GM19438 (cell line): Measurements from ENCODE around the gene RNF41.
"Not testable (repeated sequence)": the region's sequence is repeated elsewhere in the genome, so short reads cannot be mapped to it uniquely, and the experiment has no call there.

Experiments
- ATAC-seq: cut with Tn5 transposase; IDR thresholded peaks from one replicate; pipeline ENCODE4 v1.9.1; 2021; ENCODE audit warnings: low read depth; ENCODE audit not compliant: unreplicated experiment

Gene RNF41

GRCh38 chr12:56213878-56214277, 7.8 kb downstream of the RNF41 start:
- ATAC-seq: no peak

GRCh38 chr12:56212361-56212760, 9.4 kb downstream of the RNF41 start:
- no peak for ATAC-seq

GRCh38 chr12:56208006-56208405, 13.7 kb downstream of the RNF41 start:
- no peak for ATAC-seq

- no peak for ATAC-seq
Measured at GRCh38 chr12:56206452-56207166, 15.1 kb downstream of the RNF41 start.

- no peak for ATAC-seq
Measured at GRCh38 chr12:56205445-56205844, 16.3 kb downstream of the RNF41 start.

- no peak for ATAC-seq
Measured at GRCh38 chr12:56204275-56204674, 17.4 kb downstream of the RNF41 start.

GRCh38 chr12:56202838-56203237, 18.9 kb downstream of the RNF41 start:
- no peak for ATAC-seq

- ATAC-seq: no peak
Measured at GRCh38 chr12:56202366-56202765, 19.4 kb downstream of the RNF41 start.

GRCh38 chr12:56198836-56199235, 22.9 kb downstream of the RNF41 start:
- ATAC-seq: no peak

GRCh38 chr12:56197921-56198635, 23.6 kb downstream of the RNF41 start:
- ATAC-seq: no peak

- not testable (repeated sequence) for ATAC-seq
Measured at GRCh38 chr12:56196818-56197550, 24.7 kb downstream of the RNF41 start.

GRCh38 chr12:56193025-56193578, 28.6 kb downstream of the RNF41 start:
- no peak for ATAC-seq

GRCh38 chr12:56192582-56192981, 29.1 kb downstream of the RNF41 start:
- no peak for ATAC-seq

GRCh38 chr12:56190695-56191155, 31.0 kb downstream of the RNF41 start:
- no peak for ATAC-seq

GRCh38 chr12:56189918-56190694, 31.6 kb downstream of the RNF41 start:
- peak; percentile 34 for ATAC-seq

GRCh38 chr12:56189099-56189917, 32.4 kb downstream of the RNF41 start, which contains the start of gene SMARCC2:
TSS of gene SMARCC2 (minus strand) at chr12:56189483. CDS start at chr12:56189461, 22 bp downstream.
- ATAC-seq: peak; percentile 66

- no peak for ATAC-seq
Measured at GRCh38 chr12:56188778-56189098, 33.0 kb downstream of the RNF41 start.

- no peak for ATAC-seq
Measured at GRCh38 chr12:56188131-56188777, 33.5 kb downstream of the RNF41 start.

GRCh38 chr12:56186957-56187356, 34.8 kb downstream of the RNF41 start:
- no peak for ATAC-seq
